HPDE6-E6E7 (cell line): ENCODE measurements around the gene TMEM9B.
"Not testable (repeated sequence)": the region's sequence is repeated elsewhere in the genome, so short reads cannot be mapped to it uniquely, and the experiment has no call there.

Source experiments
- DNase-seq: peaks from one replicate; pipeline ENCODE4 v3.0.0; 2011; ENCODE audit warnings: missing footprints; ENCODE audit errors: extremely low spot score

Gene TMEM9B

DNA sequence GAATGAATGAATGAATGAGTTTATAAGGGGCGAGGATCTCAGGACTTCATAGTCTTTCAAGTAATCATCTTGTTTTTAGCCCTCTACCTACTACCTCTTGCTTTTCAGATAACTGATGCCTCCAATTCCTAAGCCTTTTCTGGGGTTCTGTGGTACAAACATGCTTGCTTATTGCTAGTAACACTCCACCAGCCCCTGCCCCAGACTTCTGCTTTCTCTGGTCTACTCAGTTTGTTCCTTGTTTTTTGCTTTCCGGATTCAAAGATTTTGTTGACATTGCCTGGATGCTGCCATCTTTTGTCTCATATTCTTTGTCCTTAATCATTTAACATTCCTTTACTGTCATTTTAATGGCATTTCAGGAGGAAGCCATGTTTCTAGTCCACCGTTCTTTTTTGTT is 8.9 kb upstream of the TMEM9B start:
- DNase-seq = no peak

- no peak for DNase-seq
These were observed 7.7 kb upstream of the TMEM9B start for GRCh38 chr11:8971924-8972316.

DNA sequence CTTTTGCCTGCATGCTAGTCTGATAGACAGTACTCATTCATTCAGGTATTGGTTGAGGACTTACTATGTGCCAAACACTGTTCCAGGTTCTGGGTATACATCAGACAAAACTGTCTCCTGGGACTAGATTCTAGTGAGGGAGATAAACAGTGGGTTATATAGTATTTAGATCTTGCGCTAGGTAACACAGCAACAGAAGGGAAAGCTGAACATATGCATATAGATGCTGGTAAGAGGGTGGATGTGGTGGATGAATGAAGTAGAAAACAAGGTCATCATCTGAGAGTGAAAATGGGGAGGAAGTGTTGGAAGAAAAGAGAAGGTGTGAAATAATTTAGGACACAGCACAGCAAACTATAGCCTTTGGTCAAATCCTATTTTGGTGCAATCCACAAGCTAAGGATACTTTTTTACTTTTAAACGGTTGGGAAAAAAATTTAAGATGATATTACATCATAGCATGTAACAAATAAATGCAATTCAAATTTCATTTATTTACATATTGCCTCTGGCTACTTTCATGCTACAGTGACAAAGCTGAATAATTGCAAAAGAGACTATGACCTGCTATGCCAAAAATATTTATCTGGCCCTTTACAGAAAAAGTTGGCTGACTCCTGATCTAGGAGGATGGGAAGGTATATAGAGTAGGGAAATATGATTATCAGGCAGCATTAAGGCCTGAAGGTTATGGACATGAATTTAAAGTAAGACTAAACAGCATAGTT is 7.1 kb upstream of the TMEM9B start:
- DNase-seq = no peak

DNA sequence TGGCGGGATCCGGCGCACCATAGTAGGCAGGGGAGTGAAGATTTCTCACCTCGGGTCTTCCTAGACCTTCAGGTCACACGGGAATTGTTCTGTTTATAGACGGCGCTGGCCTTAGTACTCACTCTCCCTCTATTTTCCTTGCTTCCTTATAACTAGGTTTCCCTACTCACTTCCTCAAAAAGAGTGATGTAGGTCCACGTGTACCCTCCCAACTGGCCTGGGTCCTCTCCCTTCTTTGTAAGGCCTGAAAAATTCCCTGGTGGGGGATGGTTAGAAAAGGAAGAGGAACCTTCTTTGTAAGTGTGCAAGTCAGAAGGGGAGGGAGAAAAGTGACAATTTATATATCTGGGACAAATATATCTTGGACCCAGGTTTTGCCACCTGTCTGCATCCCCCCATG is 2.9 kb upstream of the TMEM9B start:
- DNase-seq = no peak

DNA sequence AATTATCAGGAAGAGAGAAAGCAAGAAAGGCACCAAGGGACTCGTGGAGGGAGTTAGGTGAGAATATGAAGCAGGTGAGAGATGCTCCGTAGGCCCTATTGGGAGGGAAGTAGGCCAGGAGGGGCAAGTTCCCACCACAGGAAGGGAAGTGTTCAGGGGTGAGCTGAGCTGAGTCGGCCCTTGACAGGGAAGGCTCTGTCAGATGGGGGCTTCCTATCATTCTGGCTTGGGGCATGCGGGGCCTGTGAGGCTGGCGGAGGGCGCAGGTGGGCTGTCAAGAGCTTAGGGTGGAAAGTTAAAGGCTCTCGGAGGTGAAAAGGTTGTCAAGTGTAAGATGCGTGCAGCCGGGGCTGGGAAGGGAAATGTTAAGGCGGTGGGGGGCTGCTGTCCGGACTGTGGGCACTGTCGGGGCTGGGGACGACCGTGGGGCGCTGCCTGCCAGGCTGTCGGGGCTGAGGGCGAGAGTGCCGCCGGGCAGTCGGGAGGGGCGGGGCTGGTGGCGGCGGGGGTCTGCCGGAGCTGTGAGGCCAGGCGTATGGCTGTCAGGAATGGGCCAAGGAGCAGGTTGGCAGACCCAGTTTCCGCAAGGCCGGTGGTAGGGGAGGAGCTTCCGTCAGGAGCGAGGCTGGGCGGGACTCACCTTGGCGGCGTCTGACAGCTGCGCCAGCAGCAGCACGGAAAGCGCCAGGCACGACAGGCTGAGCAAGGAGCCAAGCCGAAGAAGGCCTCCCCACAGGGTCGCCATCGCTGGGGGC is 496 bp downstream of the TMEM9B start:
- DNase-seq = peak; percentile 72

DNA sequence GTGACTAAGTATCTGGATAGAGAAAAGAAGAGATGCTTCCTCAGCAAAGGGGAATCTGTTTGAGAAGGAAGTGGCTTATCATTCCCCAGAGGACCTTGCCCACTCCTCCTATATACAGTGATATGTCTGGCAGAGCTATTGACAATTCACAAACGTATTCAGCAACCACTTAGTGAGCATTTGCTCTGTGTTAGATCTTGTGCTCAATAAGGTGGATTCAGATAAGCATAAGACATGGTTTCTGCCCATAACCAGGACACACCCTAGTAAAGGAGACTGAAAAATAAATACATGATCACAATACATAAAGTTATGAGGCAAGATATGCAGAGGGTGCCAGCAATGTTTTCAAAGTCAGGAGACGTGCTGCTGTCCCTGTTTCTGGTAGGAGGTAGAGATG is 1.4 kb downstream of the TMEM9B start:
- no peak for DNase-seq

GRCh38 chr11:8961401-8961800 is 2.8 kb downstream of the TMEM9B start:
- no peak for DNase-seq

GRCh38 chr11:8959546-8960166 is 4.6 kb downstream of the TMEM9B start:
- peak; percentile 67 for DNase-seq

DNA sequence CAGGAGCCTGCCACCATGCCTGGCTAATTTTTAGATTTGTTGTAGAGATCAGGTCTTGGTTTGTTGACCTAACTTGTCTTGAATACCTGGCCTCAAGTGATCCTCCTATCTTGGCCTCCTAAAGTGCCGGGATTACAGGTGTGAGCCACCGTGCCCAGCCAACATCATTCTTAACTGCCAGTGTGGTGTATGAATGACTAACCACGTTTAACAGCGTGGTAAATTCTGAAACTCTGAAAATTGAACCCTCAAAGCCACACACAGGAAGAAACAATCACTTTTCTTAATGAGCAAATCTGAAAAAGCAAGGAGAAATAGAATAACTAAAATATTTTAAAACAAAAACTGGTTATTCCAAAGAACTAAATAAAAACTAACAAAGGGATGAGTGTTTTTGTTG is 7.4 kb downstream of the TMEM9B start:
- DNase-seq = no peak

DNA sequence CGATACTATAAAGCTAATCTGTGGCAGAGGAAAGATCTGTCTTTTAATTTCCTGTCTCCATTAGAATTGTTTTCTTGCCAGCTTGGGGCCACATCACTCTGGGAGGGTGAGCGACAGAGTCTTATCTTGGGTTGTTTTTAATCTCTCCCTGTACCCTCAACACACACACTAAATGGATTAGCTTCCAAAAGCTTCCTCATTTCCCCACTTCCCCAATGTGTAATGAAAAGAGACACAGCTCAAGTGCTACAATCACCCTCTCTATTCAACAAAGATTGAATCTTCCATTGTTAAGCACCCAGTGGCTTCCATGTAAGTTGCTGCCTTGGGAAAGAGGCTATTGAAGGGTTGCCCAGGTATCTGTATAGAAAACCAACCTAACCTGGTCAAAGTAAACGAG is 15.4 kb downstream of the TMEM9B start:
- DNase-seq = no peak

DNA sequence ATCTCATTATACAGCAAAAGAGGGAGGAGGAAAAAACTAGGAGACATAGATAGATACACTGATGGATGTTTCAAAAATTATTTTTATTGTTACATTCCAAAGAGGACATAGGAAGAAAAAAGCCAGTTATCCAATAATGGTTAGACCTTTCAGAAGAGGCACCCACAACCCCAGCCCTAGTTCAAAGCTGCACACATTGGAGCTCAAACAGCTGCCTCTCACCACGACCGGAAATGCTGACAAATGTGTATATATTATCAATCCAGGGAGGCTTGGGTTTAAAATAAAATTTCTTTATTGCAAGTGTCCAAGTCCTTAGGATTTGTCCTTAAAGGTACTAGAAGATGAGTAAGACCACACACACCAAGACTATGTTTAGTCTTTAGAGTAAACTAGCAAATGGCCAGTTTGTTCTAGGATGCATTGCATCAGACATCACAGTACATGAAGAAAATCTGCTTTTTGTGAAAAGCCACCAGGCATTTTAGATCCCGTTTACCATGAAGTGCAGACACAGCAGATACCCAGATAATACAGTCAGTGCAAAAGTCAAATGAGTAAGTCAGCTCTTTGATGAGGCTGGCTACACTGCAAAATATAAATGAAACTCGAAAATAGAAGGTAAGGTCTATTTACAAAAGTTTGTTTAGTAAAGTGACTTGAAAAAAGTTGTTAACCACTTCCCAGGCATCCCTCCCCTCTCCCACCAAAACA is 16.9 kb downstream of the TMEM9B start:
- no peak for DNase-seq

DNA sequence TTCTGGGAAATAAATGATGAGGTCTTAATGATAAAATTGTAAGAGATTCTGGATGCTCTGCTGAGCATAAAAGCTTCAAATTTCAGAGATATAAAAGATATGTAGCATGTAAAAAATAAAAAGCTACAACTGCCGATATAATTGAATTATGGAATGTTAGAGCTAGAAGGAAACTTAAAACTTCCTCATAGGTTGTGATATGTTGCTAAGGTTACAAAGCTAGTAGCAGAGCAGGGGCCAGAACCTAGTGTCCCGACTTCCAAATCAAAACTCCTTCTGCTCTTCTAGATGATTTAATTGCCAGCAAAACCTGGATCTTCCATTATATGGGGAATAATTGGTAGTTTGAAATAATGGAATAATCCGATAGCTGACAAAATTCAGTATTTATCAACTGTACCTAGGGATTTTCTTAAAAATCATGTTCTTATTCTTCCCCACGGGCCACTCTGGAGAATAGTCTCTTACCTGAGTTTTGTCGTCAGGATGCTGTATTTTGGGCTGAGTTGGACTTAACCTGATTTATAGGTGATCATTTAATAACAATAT is 21.6 kb downstream of the TMEM9B start, which contains the start of gene ASCL3:
ASCL3 (minus strand) TSS at position 499 of the 549 bp plus-strand sequence. CDS start 4,855 bp downstream, outside the sequence.
- no peak for DNase-seq

- DNase-seq = no peak
These were observed 22.7 kb downstream of the TMEM9B start for GRCh38 chr11:8941341-8942103.

- DNase-seq = no peak
These were observed 26.6 kb downstream of the TMEM9B start for GRCh38 chr11:8937659-8938058.

- no peak for DNase-seq
These were observed 27.1 kb downstream of the TMEM9B start for GRCh38 chr11:8937159-8937558.

DNA sequence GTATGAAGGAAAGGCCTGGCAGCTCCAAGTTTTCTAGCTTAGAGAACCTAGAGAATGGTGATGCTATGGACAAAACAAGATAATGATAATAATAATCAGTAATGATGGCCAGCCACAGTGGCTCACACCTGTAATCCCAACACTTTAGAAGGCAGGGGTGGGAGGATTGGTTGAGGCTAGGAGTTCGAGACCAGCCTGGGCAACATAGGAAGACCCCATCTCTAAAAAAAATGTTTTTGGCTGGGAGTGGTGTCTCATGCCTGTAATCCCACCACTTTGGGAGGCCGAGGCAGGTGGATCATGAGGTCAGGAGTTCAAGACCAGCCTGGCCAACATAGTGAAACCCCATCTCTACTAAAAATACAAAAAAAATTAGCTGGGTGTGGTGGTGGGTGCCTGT is 28.5 kb downstream of the TMEM9B start:
- not testable (repeated sequence) for DNase-seq

GRCh38 chr11:8934742-8935488 is 29.3 kb downstream of the TMEM9B start:
- DNase-seq = peak; percentile 32

- DNase-seq = no peak
These were observed 30.3 kb downstream of the TMEM9B start for GRCh38 chr11:8933931-8934330.

DNA sequence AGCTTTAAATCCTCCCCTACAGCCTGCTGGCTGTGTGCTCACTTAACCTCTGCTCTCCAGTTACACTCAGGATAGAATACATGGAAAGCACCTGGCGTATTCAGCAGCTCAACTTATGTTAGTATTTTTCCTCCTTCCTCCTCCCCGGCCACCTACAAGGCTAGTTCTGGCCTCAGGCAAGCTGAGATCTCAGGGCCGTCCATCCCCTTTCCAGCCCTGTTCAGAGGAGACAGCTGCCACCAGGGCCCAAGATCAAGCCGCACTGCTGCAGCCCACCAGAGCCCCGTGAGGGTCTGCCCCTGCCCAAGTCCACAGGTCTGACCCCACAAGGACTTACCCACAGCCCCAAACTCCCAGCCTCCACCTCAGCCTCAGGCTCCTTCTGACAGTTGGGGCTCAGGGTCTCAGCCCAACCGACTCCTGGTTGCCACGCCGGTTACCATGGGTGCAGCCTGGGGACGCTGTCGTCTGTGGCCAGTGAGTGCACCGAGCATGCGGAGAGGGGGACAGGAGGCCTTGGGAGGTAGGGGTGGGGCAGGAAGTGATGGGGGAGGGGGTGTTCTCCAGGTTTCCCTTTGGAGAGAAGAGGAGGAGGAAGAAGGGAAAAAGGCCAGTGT is 31.6 kb downstream of the TMEM9B start, which contains the start of gene C11orf16:
C11orf16 (minus strand) TSS at position 384 of the 617 bp plus-strand sequence. CDS start 639 bp downstream, outside the sequence.
- DNase-seq = no peak
